Stimulated activated naive CD8-positive, alpha-beta T cell treated with anti-CD3 and anti-CD28 coated beads, Interleukin-15, Interleukin-2, amounts not matched to agents 100 ng/mL and 50 ng/mL, for 24 hours (primary cell): ENCODE results near the gene TAS2R46.
"Not testable (repeated sequence)": the region's sequence is repeated elsewhere in the genome, so short reads cannot be mapped to it uniquely, and the experiment has no call there.

Source experiments
- H3K27ac Mint-ChIP-seq: one replicate; pipeline ENCODE4 v1.8.0; 2021; ENCODE audit warnings: mild to moderate bottlenecking, mixed read lengths
- H3K27me3 Mint-ChIP-seq: one replicate; pipeline ENCODE4 v1.8.0; 2021; ENCODE audit warnings: mixed read lengths
- H3K36me3 Mint-ChIP-seq: one replicate; pipeline ENCODE4 v1.8.0; 2021; ENCODE audit warnings: low read depth, mixed read lengths
- H3K4me1 Mint-ChIP-seq: one replicate; pipeline ENCODE4 v1.8.0; 2021; ENCODE audit warnings: low read depth, mixed read lengths
- H3K4me3 Mint-ChIP-seq: one replicate; pipeline ENCODE4 v1.8.0; 2021; ENCODE audit warnings: mild to moderate bottlenecking, mixed read lengths
- H3K9me3 Mint-ChIP-seq: one replicate; pipeline ENCODE4 v1.8.0; 2021; ENCODE audit warnings: mixed read lengths

TAS2R46 gene, protein sequence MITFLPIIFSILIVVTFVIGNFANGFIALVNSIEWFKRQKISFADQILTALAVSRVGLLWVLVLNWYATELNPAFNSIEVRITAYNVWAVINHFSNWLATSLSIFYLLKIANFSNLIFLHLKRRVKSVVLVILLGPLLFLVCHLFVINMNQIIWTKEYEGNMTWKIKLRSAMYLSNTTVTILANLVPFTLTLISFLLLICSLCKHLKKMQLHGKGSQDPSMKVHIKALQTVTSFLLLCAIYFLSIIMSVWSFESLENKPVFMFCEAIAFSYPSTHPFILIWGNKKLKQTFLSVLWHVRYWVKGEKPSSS

DNA sequence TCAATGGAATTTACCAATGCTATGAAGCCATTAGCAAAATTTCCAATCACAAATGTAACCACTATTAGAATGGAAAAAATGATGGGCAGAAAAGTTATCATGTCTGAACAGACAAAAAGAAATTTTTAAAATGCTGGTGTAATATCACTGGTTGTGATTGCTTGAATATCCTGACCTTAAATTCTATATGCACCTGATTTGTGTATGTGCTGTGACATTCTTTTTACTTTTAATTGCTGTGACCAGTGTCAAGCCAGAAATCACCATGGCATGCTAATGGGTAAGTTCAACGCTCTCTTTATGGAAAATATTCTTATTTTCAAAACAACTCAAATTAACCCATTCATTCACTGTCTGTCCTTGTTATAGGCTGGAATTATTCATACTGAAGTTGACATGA lies at the start of gene TAS2R46:
Gene TAS2R46 (minus strand): TSS at position 101 of the 400 bp plus-strand sequence. CDS start 0 bp downstream, at position 101.
- not testable (repeated sequence) for H3K4me3 Mint-ChIP-seq, H3K27me3 Mint-ChIP-seq, H3K9me3 Mint-ChIP-seq, H3K27ac Mint-ChIP-seq
- Mint-ChIP-seq H3K4me1 (peaks cover 27% of the 10 kb centered on the region), H3K36me3 (peaks cover 43% of the 10 kb centered on the region)

DNA sequence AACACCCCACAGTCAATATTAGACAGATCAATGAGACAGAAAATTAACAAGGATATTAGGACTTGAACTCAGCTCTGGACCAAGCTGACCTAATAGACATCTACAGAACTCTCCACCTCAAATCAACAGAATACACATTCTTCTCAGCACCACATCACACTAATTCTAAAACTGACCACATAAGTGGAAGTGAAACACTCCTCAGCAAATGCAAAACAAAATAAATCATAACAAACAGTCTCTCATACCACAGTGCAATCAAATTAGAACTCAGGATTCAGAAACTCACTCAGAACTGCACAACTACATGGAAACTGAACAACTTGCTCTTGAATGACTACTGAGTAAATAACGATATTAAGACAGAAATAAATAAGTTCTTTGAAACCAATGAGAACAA lies 49.1 kb upstream of the TAS2R46 start:
- H3K27ac Mint-ChIP-seq, H3K4me3 Mint-ChIP-seq, H3K27me3 Mint-ChIP-seq: not testable (repeated sequence)
- Mint-ChIP-seq H3K9me3 (peaks cover 39% of the 10 kb centered on the region), H3K36me3 (peaks cover 95% of the 10 kb centered on the region), H3K4me1 (peaks cover 48% of the 10 kb centered on the region)

DNA sequence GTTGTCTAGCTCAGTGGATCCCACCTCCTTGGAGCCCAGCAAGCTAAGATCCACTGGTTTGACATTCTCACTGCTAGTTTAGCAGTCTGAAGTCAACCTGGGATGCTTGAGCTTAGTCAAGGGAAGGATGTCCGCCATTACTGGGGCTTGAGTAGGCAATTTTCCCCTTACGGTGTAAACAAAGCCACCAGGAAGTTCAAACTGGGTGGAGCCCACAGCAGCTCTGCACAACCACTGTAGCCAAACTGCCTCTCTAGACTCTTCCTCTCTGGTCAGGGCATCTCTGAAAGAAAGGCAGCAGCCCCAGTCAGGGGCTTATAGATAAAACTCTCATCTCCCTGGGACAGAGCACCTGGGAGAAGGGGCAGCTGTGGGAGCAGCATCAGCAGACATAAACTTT lies 46.8 kb upstream of the TAS2R46 start:
- no peaks in the 10 kb centered on the region for H3K27me3 Mint-ChIP-seq
- H3K4me3 Mint-ChIP-seq: no peak overlapping the region
- peaks cover 88% of the 10 kb centered on the region for H3K36me3 Mint-ChIP-seq
- peaks cover 40% of the 10 kb centered on the region for H3K9me3 Mint-ChIP-seq
- peaks cover 40% of the 10 kb centered on the region for H3K4me1 Mint-ChIP-seq
- no peak overlapping the region for H3K27ac Mint-ChIP-seq

DNA sequence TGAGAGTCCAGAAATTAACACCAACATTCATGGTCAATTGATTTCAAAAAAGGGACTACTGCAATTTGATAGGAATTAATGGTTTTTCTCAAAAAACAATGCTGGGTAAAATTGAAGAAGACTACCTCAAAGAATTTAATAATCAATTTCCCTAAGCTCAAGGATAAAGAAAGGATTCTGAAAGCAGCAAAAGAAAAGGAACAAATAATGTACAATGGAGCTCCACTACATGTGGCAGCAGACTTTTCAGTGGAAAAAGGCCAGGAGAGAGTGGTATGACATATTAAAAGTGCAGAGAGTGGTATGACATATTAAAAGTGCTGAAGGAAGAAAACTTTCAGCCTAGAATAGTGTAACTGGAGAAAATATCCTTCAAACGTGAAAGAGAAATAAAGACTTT lies 45.6 kb upstream of the TAS2R46 start:
- Mint-ChIP-seq H3K27me3 (no peaks in the 10 kb centered on the region), H3K9me3 (peaks cover 38% of the 10 kb centered on the region), H3K4me1 (peaks cover 36% of the 10 kb centered on the region), H3K36me3 (peaks cover 86% of the 10 kb centered on the region), H3K4me3 (no peak overlapping the region), H3K27ac (no peak overlapping the region)

DNA sequence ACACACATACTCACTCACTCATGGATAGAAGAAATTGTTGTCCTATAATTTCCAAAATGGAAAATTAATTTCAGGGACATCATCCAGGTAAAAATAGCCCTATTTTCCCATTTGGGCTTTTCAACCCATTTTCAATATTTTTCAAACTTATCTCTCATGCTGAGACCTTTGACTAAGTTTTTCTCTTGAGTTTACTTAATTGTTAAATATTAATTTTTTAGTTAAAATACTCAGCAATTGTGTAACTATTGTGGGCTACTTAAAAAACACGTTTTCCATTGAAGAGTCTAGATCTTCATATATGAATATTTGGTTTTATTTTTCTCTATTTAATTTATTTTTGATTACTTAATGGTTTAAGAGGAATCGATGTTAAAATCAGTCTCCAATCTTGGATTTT lies 44.2 kb upstream of the TAS2R46 start:
- H3K4me3 Mint-ChIP-seq: no peak overlapping the region
- no peaks in the 10 kb centered on the region for H3K27me3 Mint-ChIP-seq
- peaks cover 30% of the 10 kb centered on the region for H3K4me1 Mint-ChIP-seq
- peaks cover 83% of the 10 kb centered on the region for H3K36me3 Mint-ChIP-seq
- H3K27ac Mint-ChIP-seq: no peak overlapping the region
- peaks cover 29% of the 10 kb centered on the region for H3K9me3 Mint-ChIP-seq

DNA sequence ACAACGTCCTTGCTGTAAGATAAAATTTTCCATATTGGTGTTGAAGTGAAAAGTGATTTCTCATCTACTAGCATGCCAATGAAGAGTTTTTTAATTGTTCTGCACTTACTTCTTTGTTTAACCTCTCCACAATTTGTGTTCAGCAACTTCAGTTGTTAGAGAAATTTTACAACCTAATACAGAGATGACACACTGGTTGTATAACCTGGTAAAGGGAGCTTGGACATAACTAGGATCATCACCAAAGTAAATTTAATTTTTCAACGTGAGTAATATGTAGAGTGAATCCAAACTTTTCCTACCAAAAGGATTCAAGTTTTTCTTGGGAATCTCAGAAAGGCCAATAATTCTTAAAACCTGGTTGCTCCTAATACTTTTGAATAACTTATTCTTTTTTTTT lies 43.5 kb upstream of the TAS2R46 start:
- H3K4me3 Mint-ChIP-seq: no peak overlapping the region
- H3K36me3 Mint-ChIP-seq: peaks cover 79% of the 10 kb centered on the region
- H3K27me3 Mint-ChIP-seq: no peaks in the 10 kb centered on the region
- H3K9me3 Mint-ChIP-seq: peaks cover 24% of the 10 kb centered on the region
- H3K27ac Mint-ChIP-seq: no peak overlapping the region
- H3K4me1 Mint-ChIP-seq: peaks cover 22% of the 10 kb centered on the region

DNA sequence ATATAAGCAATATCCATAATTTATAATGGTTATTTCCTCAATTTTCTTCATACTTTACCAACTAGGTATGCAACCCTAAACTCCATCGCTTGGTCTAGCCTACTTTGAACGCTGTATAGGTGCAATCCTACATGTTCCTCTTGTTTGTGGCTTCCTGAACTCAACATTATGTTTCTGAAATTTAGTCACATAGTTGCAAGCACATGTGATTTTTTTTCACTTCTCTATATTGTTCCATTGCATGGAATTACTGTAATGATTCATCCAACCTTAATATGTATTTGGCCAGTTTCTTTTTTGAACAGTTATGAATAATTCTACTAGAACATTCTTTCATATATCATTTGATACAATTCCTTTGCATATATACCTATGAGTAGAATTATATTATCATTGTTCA lies 32.8 kb upstream of the TAS2R46 start:
- not testable (repeated sequence) for H3K27ac Mint-ChIP-seq, H3K4me3 Mint-ChIP-seq, H3K27me3 Mint-ChIP-seq, H3K9me3 Mint-ChIP-seq
- peaks cover 35% of the 10 kb centered on the region for H3K4me1 Mint-ChIP-seq
- peaks cover 55% of the 10 kb centered on the region for H3K36me3 Mint-ChIP-seq

DNA sequence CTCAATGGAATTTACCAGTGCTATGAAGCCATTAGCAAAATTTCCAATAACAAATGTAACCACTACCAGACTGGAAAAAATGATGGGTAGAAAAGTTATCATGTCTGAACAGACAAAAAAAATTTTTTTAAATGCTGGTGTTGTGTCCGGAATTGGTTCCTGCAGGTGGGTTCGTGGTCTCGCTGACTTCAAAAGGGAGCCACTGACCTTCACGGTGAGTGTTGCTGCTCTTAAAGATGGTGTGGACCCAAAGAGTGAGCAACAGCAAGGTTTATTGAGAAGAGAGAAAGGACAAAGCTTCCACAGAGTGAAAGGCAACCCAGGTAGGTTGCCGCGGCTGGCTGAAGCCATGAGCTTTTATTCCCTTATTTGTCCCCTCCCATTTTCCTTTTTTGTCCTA lies 30.0 kb upstream of the TAS2R46 start, which contains the start of gene TAS2R43:
Gene TAS2R43 (minus strand): TSS at position 186 of the 400 bp plus-strand sequence. CDS start 84 bp downstream, at position 102.
- Mint-ChIP-seq H3K9me3 (no peaks in the 10 kb centered on the region), H3K27ac (peak within 1 kb of the TSS; percentile 40), H3K27me3 (no peaks in the 10 kb centered on the region), H3K36me3 (peaks cover 48% of the 10 kb centered on the region), H3K4me3 (no peak within 1 kb of the TSS), H3K4me1 (peaks cover 36% of the 10 kb centered on the region)

DNA sequence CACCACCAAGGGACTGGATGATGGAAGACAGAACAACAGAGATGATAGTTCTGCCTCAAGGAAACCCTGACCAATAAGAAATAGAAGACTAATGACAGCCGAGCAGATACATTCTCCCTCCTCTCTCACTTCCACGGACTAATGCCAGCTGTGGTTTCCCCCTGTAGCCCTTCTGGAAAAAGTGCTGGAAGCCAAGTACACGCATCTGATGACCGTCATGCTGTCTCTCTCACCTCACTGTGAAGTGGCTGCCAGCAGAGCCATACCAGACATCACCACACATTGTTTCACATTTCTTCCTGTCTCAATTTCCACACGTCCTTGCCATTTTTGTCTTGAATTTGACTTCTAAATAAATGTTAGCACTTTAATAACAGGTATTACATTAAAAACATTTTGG lies 27.2 kb upstream of the TAS2R46 start:
- H3K4me3 Mint-ChIP-seq: no peak overlapping the region
- H3K4me1 Mint-ChIP-seq: peaks cover 43% of the 10 kb centered on the region
- H3K36me3 Mint-ChIP-seq: peaks cover 45% of the 10 kb centered on the region
- no peaks in the 10 kb centered on the region for H3K9me3 Mint-ChIP-seq
- no peak overlapping the region for H3K27ac Mint-ChIP-seq
- H3K27me3 Mint-ChIP-seq: no peaks in the 10 kb centered on the region

DNA sequence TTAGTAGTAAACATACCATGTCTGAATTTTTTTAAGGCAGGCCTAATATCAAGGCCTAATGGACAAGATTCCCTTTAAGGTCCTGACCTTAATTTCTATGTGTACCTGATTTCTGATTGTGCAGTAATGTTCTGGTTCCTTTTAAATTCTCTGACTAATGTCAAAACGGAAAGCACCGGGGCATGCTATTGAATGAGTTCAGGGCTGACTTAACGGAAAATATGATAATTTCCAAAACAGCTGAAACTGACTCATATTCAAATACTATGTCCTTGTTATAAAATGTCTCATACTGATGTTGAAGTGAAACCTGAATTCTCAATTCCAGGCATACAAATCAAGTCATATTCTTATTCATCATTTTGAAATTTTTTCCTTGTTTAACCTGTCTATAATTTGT lies 23.3 kb upstream of the TAS2R46 start:
- Mint-ChIP-seq H3K4me1 (peaks cover 27% of the 10 kb centered on the region), H3K27ac (peak overlapping the region; percentile 63), H3K4me3 (peak overlapping the region; percentile 18), H3K27me3 (no peaks in the 10 kb centered on the region), H3K9me3 (peaks cover 13% of the 10 kb centered on the region), H3K36me3 (peaks cover 44% of the 10 kb centered on the region)

DNA sequence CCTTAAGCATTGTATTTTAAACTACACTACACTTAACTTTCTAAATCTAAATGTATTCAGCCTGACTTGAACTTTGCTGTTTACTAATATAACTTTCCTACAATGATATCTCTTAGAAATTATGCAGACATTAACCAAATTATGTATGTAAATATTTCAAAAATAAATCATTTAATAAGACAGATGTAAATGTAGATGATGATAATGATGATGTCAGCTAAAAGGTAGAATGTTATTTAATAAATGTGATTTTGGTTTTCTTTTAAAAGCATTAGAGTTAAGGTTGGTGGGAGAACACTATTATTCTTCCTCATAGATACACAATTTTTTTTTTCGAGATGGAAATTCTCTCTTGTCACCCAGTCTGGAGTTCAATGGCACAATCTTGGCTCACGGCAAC lies 19.9 kb upstream of the TAS2R46 start:
- H3K36me3 Mint-ChIP-seq: peaks cover 54% of the 10 kb centered on the region

DNA sequence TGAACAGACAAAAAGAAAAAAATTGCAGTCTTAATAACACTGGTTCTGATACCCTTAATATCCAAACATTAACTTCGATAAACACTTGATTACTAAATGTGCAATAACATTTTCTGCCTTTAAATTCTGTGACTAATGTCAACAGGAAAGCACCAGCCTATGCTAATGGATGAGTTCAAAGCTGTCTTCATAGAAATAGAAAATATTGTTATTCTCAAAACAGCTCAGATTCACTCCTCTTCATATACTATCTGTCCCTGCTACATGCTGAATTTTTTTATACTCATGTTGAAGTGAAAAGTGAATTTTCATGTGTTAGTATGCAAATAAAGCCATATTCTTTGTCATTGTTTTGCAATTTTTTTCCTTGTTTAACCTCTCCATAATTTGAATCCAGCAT lies 16.2 kb upstream of the TAS2R46 start:
- peaks cover 10% of the 10 kb centered on the region for H3K9me3 Mint-ChIP-seq
- no peak overlapping the region for H3K27ac Mint-ChIP-seq
- peaks cover 49% of the 10 kb centered on the region for H3K36me3 Mint-ChIP-seq
- H3K4me3 Mint-ChIP-seq: no peak overlapping the region
- H3K27me3 Mint-ChIP-seq: no peaks in the 10 kb centered on the region
- peaks cover 29% of the 10 kb centered on the region for H3K4me1 Mint-ChIP-seq

More for the DNA sequence above, 19.9 kb upstream of the TAS2R46 start:
- Mint-ChIP-seq H3K4me3 (no peak overlapping the region), H3K9me3 (peaks cover 15% of the 10 kb centered on the region), H3K4me1 (peaks cover 30% of the 10 kb centered on the region), H3K27me3 (no peaks in the 10 kb centered on the region), H3K27ac (no peak overlapping the region)

DNA sequence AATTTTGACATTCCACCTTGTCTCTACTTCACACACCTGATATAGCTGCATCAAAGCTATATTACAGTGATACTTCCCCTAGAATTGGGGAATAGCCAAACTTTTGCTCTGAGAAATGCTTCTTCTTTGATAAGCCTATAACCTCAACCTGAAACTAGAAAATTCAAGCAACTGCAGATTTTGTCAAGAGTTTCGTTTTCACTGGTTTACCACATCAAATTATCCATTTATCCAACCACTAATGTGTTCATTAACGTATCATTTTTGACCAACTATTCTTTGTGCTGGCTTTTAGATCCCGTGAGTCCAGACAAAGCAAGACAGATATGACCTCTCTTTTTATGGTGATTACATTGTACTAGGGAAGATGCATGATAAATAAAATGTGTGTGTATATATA lies 13.5 kb upstream of the TAS2R46 start:
- peaks cover 48% of the 10 kb centered on the region for H3K36me3 Mint-ChIP-seq
- no peak overlapping the region for H3K4me3 Mint-ChIP-seq
- H3K27ac Mint-ChIP-seq: no peak overlapping the region
- H3K27me3 Mint-ChIP-seq: no peaks in the 10 kb centered on the region
- H3K4me1 Mint-ChIP-seq: peaks cover 29% of the 10 kb centered on the region
- peaks cover 4% of the 10 kb centered on the region for H3K9me3 Mint-ChIP-seq

DNA sequence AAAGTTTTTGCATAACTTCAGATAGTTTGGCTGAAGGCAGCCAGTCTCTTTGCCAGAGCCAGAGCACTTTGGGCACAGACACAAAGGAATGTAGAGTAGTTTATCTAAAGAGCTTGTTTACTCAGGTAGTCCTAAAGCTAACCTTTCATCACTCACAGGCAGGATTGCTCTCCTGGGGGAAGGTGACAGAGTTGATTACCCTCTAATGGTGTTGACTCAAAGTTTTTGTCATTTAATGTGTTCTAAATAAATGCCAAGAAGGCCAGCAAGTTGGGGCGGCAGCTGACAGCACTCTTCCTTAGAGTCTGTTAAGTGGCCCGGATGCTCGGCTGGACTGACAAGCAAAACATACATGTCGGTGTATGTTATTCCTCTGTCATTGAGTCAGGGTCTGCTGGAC lies 9.3 kb upstream of the TAS2R46 start:
- H3K4me3 Mint-ChIP-seq: no peak overlapping the region
- peaks cover 18% of the 10 kb centered on the region for H3K4me1 Mint-ChIP-seq
- no peaks in the 10 kb centered on the region for H3K9me3 Mint-ChIP-seq
- H3K27ac Mint-ChIP-seq: no peak overlapping the region
- no peaks in the 10 kb centered on the region for H3K27me3 Mint-ChIP-seq
- H3K36me3 Mint-ChIP-seq: peaks cover 43% of the 10 kb centered on the region

DNA sequence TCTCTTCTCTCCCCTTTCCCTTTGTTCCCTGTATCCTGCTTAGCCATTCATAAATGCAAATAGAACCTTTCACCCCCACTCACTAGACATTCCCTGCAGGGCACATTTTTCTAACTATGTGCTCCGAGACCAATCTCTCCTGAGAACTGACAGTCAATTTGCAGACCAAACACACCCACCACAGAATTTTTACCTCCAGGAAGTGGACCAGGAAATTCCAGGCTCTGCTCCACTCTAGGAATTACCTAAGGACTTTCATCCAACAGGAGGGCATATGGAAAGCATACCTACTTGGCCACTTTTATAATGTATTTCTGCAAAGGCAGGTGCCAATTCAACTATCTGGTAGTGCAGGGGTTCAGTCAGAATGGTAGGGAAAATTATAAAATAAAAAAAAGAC lies 8.9 kb upstream of the TAS2R46 start:
- Mint-ChIP-seq H3K4me3 (no peak overlapping the region), H3K36me3 (peaks cover 45% of the 10 kb centered on the region), H3K27me3 (no peaks in the 10 kb centered on the region), H3K27ac (no peak overlapping the region), H3K4me1 (peaks cover 18% of the 10 kb centered on the region), H3K9me3 (no peaks in the 10 kb centered on the region)

DNA sequence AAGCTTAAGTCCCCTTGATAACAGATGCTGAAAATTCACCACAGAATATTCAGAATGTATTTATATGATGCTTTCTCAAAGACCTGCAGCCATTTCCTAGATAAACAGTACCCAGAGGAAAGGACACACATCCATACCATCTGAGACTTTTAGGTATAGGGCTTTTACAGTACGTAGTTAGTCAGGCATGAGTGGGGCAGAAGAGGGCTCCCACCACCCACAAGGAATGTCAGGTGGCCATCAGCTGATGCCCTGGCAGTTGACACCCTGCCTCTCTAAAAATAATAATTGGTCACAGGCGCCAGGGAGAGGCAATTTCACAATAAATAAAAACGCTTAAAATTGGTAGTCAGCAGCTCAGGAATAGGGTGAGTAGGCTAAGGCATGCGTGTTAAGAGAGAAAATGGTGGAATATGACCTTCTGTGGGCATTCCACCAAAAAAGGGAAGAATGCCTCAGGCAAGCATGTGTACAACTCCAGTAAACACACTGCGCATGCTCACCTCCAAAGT lies 7.8 kb upstream of the TAS2R46 start:
- peaks cover 9% of the 10 kb centered on the region for H3K4me1 Mint-ChIP-seq
- no peaks in the 10 kb centered on the region for H3K27me3 Mint-ChIP-seq
- H3K36me3 Mint-ChIP-seq: peaks cover 54% of the 10 kb centered on the region
- no peak overlapping the region for H3K27ac Mint-ChIP-seq
- no peak overlapping the region for H3K4me3 Mint-ChIP-seq
- no peaks in the 10 kb centered on the region for H3K9me3 Mint-ChIP-seq
